Measurements from ENCODE around the gene GIPC1.
A peak's percentile ranks its signal among the peaks of the same experiment; 100 is the strongest.

GIPC1 gene

GRCh38 chr19:14502334-14503092 lies 6.6 kb upstream of the GIPC1 start:
- H3K4me1 ChIP-seq, result no peaks in the 10 kb centered on the region
- no peaks in the 10 kb centered on the region for H3K36me3 ChIP-seq
- TF ChIP-seq CTCF (IDR thresholded peaks at IDR 0.05; ENCODE audit: low read depth, low read length), result no peak

GRCh38 chr19:14497228-14497921 lies 1.4 kb upstream of the GIPC1 start:
- no peaks in the 10 kb centered on the region for H3K4me1 ChIP-seq
- no peaks in the 10 kb centered on the region for H3K36me3 ChIP-seq
- H3K27me3 ChIP-seq, result no peaks in the 10 kb centered on the region
- H3K9me3 ChIP-seq, result no peaks in the 10 kb centered on the region
- no peak overlapping the region for H3K4me3 ChIP-seq (ENCODE audit: low read depth, low read length)
- no peak for DNase-seq
- TF ChIP-seq CTCF (IDR thresholded peaks at IDR 0.05; ENCODE audit: low read depth, low read length), result no peak

More at GRCh38 chr19:14502334-14503092, 6.6 kb upstream of the GIPC1 start:
- DNase-seq, result no peak
- H3K4me3 ChIP-seq (ENCODE audit: low read depth, low read length), result no peak overlapping the region
- H3K9me3 ChIP-seq, result no peaks in the 10 kb centered on the region
- H3K27me3 ChIP-seq, result no peaks in the 10 kb centered on the region

- no peak for TF ChIP-seq CTCF (IDR thresholded peaks at IDR 0.05; ENCODE audit: low read depth, low read length)
- no peaks in the 10 kb centered on the region for H3K27me3 ChIP-seq
- DNase-seq, result no peak
- no peaks in the 10 kb centered on the region for H3K4me1 ChIP-seq
- H3K9me3 ChIP-seq, result no peaks in the 10 kb centered on the region
- no peaks in the 10 kb centered on the region for H3K36me3 ChIP-seq
- no peak overlapping the region for H3K4me3 ChIP-seq (ENCODE audit: low read depth, low read length)
Measured at GRCh38 chr19:14496834-14497227, 904 bp upstream of the GIPC1 start.

GRCh38 chr19:14495672-14496028 lies 277 bp downstream of the GIPC1 start:
- Histone ChIP-seq H3K9me3 (no peaks in the 10 kb centered on the region), H3K4me3 (ENCODE audit: low read depth, low read length) (peak overlapping the region; percentile 77), H3K4me1 (no peaks in the 10 kb centered on the region), H3K36me3 (peaks cover 5% of the 10 kb centered on the region; the same call in 1 of the 2 replicates), H3K27me3 (no peaks in the 10 kb centered on the region)
- no peak for TF ChIP-seq CTCF (IDR thresholded peaks at IDR 0.05; ENCODE audit: low read depth, low read length)
- DNase-seq, result no peak

- Histone ChIP-seq H3K36me3 (peaks cover 5% of the 10 kb centered on the region; the same call in 1 of the 2 replicates), H3K4me3 (ENCODE audit: low read depth, low read length) (peak overlapping the region; percentile 77), H3K9me3 (no peaks in the 10 kb centered on the region), H3K4me1 (no peaks in the 10 kb centered on the region), H3K27me3 (no peaks in the 10 kb centered on the region)
- TF ChIP-seq CTCF (IDR thresholded peaks at IDR 0.05; ENCODE audit: low read depth, low read length), result no peak
- DNase-seq, result no peak
Measured at GRCh38 chr19:14494910-14495671, 836 bp downstream of the GIPC1 start.
